A549 (cell line): ENCODE data around the gene CLEC6A. TPM values are rescaled to one million over a fixed set of nuclear protein-coding genes. Genes with fewer than 3 reads are reported as not detected.

Experiments
- ATAC-seq, 2 experiments: fragments of 200-7000 bp in 1 of 2; fragments of >200 bp in 1 of 2; cut with Nextera tagmentation in 1 of 2; cut with Tn5 transposase in 1 of 2; 3 replicates each; pipeline versions ENCODE4 v1.8.0 to v1.9.1; 2018 to 2020; ENCODE audit warnings: mild to moderate bottlenecking in 1 of 2, moderate library complexity in 1 of 2
- CTCF ChIA-PET: fragments of 300-600 bp; sonication (Branson Sonifier 250); formaldehyde crosslinking; extraction: SDS; loops from one replicate; lab custom pipeline; 2021; ENCODE audit warnings: antibody characterized with exemption, inconsistent platforms; lab: Yijun Ruan, JAX
- POLR2A ChIA-PET: fragments of 350-600 bp; formaldehyde crosslinking; extraction: SDS; loops from one replicate; lab custom pipeline; 2021; ENCODE audit warnings: antibody characterized with exemption, inconsistent platforms; lab: Yijun Ruan, JAX
- DNase-seq, 2 experiments: peaks; one replicate each; pipeline versions ENCODE4 v3.0.0 to v3.0.0-alpha.2; 2011 to 2016; ENCODE audit warnings: low read depth in 1 of 2, low spot score in 1 of 2
- FAIRE-seq: peaks from 2 replicates; lab custom pipeline; 2011; peaks lifted over from hg19 to GRCh38; lab: Jason Lieb, UNC
- H3K27ac ChIP-seq, 2 experiments: fragments of >200 bp; sonication (Bioruptor Twin); formaldehyde crosslinking; 3 replicates each; pipeline ENCODE4 v1.5.1; 2016 to 2017
- H3K4me1 ChIP-seq: fragments of >200 bp; sonication (Bioruptor Twin); formaldehyde crosslinking; 3 replicates; pipeline ENCODE4 v1.6.1; 2016
- H3K4me2 ChIP-seq: fragments of >200 bp; sonication (Bioruptor Twin); formaldehyde crosslinking; 3 replicates; pipeline ENCODE4 v1.6.1; 2016
- H3K4me3 ChIP-seq: fragments of >200 bp; sonication (Bioruptor Twin); formaldehyde crosslinking; 3 replicates; pipeline ENCODE4 v1.5.1; 2016
- H3K9me3 ChIP-seq: fragments of >200 bp; sonication (Bioruptor Twin); formaldehyde crosslinking; 3 replicates; pipeline ENCODE4 v1.6.1; 2016
- ATOH8 ChIP-seq: fragments of 250-450 bp; sonication (Bioruptor Pico); IDR thresholded peaks from 2 replicates; pipeline ENCODE4 v1.5.0; 2020; ENCODE audit warnings: low read depth, mild to moderate bottlenecking, moderate library complexity
- EHMT2 ChIP-seq: fragments of 200-600 bp; sonication (generic); IDR thresholded peaks from 2 replicates; pipeline ENCODE4 v1.6.1; 2016; ENCODE audit warnings: antibody characterized with exemption, low read depth, mild to moderate bottlenecking, moderate library complexity
- FOSB ChIP-seq: fragments of 250-450 bp; sonication (Bioruptor Pico); IDR thresholded peaks from 2 replicates; pipeline ENCODE4 v1.5.0; 2020; ENCODE audit warnings: mild to moderate bottlenecking, moderate library complexity
- FOSL2 ChIP-seq, 2 experiments: fragments of 450-650 bp in 1 of 2; fragments of >200 bp in 1 of 2; sonication (Bioruptor Twin) in 1 of 2; formaldehyde crosslinking; IDR thresholded peaks; 2 replicates each; pipeline versions ENCODE4 v1.5.0 to v1.6.1; 2016 to 2020; ENCODE audit warnings: mild to moderate bottlenecking in 1 of 2, moderate library complexity in 1 of 2
- GATA3 ChIP-seq: IDR thresholded peaks from 2 replicates; pipeline ENCODE4 v1.6.1; 2012; ENCODE audit warnings: borderline replicate concordance
- HDAC2 ChIP-seq: fragments of 200-600 bp; sonication (generic); IDR thresholded peaks from 2 replicates; pipeline ENCODE4 v1.6.1; 2016
- HOXA7 ChIP-seq: fragments of 250-450 bp; sonication (Bioruptor Pico); IDR thresholded peaks from 2 replicates; pipeline ENCODE4 v1.5.0; 2020; ENCODE audit warnings: mild to moderate bottlenecking, moderate library complexity
- KDM1A ChIP-seq: fragments of 200-600 bp; sonication (generic); IDR thresholded peaks from 2 replicates; pipeline ENCODE4 v1.6.1; 2016; ENCODE audit warnings: low read depth, mild to moderate bottlenecking
- MAFK ChIP-seq: fragments of 450-650 bp; IDR thresholded peaks from 2 replicates; pipeline ENCODE4 v1.6.1; 2014; ENCODE audit not compliant: partially characterized antibody
- MAX ChIP-seq: IDR thresholded peaks from 2 replicates; pipeline ENCODE4 v1.6.1; 2012
- MAZ ChIP-seq: fragments of 150-350 bp; IDR thresholded peaks from 2 replicates; pipeline ENCODE4 v1.6.1; 2014; ENCODE audit warnings: antibody characterized with exemption, low read depth, low read length, borderline replicate concordance
- REST ChIP-seq: fragments of 200-600 bp; sonication (generic); IDR thresholded peaks from 2 replicates; pipeline ENCODE4 v1.6.1; 2016; ENCODE audit warnings: antibody characterized with exemption, mild to moderate bottlenecking, moderate library complexity
- RNF2 ChIP-seq: fragments of 200-600 bp; sonication (generic); IDR thresholded peaks from 2 replicates; pipeline ENCODE4 v1.6.1; 2016; ENCODE audit warnings: low read depth, mild to moderate bottlenecking, antibody characterized with exemption, moderate library complexity, borderline replicate concordance
- SREBF2 ChIP-seq: fragments of 450-650 bp; IDR thresholded peaks from 2 replicates; pipeline ENCODE4 v1.6.1; 2014; ENCODE audit warnings: mild to moderate bottlenecking, moderate library complexity
- TFCP2L1 ChIP-seq: fragments of 250-450 bp; sonication (Bioruptor Pico); IDR thresholded peaks from 2 replicates; pipeline ENCODE4 v1.5.0; 2021; ENCODE audit warnings: mild to moderate bottlenecking
- TP53 ChIP-seq: fragments of 250-450 bp; sonication (Bioruptor Pico); IDR thresholded peaks from 2 replicates; pipeline ENCODE4 v1.5.0; 2021; ENCODE audit warnings: mild to moderate bottlenecking, moderate library complexity
- USF2 ChIP-seq: fragments of 450-650 bp; IDR thresholded peaks from 2 replicates; pipeline ENCODE4 v1.6.1; 2014; ENCODE audit warnings: antibody characterized with exemption
- ZFP36 ChIP-seq: fragments of 450-650 bp; IDR thresholded peaks from 2 replicates; pipeline ENCODE4 v1.6.1; 2014; ENCODE audit warnings: borderline replicate concordance; ENCODE audit not compliant: partially characterized antibody
- WGBS: methylation state at CpG from one replicate; pipeline ENCODE4 v1.1.6; 2017; ENCODE audit errors: missing lambda C conversion rate; 5-methylcytosine and 5-hydroxymethylcytosine counted together
- polyA plus RNA-seq, 4 experiments: library from polyadenylated mRNA; depleted of rRNA in 3 of 4; stranded (reverse); fragments of >200 nt; fragmentation: RNase III in 1 of 4; extraction: RNeasy Plus Mini Kit Qiagen cat#74134 plus additional on column Dnase treatment in 1 of 4; gene quantifications; 2 replicates in 3 of 4; 3 replicates in 1 of 4; pipeline ENCODE4 v1.2.3, GENCODE V29; 2011 to 2017

CLEC6A gene
- polyA plus RNA-seq, 2 of the 4 experiments (the other 2 are of a cell fraction): not detected

- TF ChIP-seq GATA3: no peak
- TF ChIP-seq REST: no peak
- H3K4me1 ChIP-seq: no peaks in the 10 kb centered on the region
- no peak for FAIRE-seq
- WGBS: 72% methylated on average over 27 of the region's 35 CpGs
- H3K9me3 ChIP-seq: no peaks in the 10 kb centered on the region
- no peak for ATAC-seq
- ChIA-PET POLR2A (no interaction called here), CTCF (no interaction called here)
- H3K4me2 ChIP-seq: no peak overlapping the region
- no peak for DNase-seq
- H3K27ac ChIP-seq: no peak overlapping the region
- no peak overlapping the region for H3K4me3 ChIP-seq
Measured at GRCh38 chr12:8446642-8447547, 8.9 kb upstream of the CLEC6A start.

GRCh38 chr12:8449355-8449859 is 6.4 kb upstream of the CLEC6A start:
- WGBS: 69% methylated on average over 6 of the region's 7 CpGs
- Histone ChIP-seq H3K4me3 (no peak overlapping the region), H3K9me3 (no peaks in the 10 kb centered on the region), H3K4me1 (no peaks in the 10 kb centered on the region), H3K4me2 (no peak overlapping the region), H3K27ac (no peak overlapping the region)
- ChIA-PET POLR2A (no interaction called here), CTCF (no interaction called here)
- no peak for ATAC-seq
- TF ChIP-seq ZFP36 (no peak), SREBF2 (no peak), KDM1A (no peak), ATOH8 (CRISPR knock-in tag) (no peak), FOSB (CRISPR knock-in tag) (no peak), MAZ (no peak), HOXA7 (CRISPR knock-in tag) (no peak), REST (no peak), MAFK (no peak), GATA3 (no peak), TFCP2L1 (CRISPR knock-in tag) (no peak), EHMT2 (no peak), TP53 (CRISPR knock-in tag) (no peak), FOSL2 (IDR thresholded peaks at IDR 0.05) (no peak), FOSL2 (CRISPR knock-in tag; IDR thresholded peaks at IDR 0.05) (no peak), MAX (no peak), RNF2 (no peak), HDAC2 (no peak), USF2 (no peak)
- DNase-seq: no peak
- no peak for FAIRE-seq
